SK-N-SH (cell line): Measurements from ENCODE around the gene CRTC1. TPM values are rescaled to one million over a fixed set of nuclear protein-coding genes. Genes with fewer than 3 reads are reported as not detected.

Experiments
- CTCF ChIA-PET: fragments of 300-600, 350-600 bp; formaldehyde crosslinking; extraction: SDS; loops from one replicate; lab custom pipeline; 2021; lab: Yijun Ruan, JAX
- POLR2A ChIA-PET: fragments of 350-600 bp; sonication (Branson Sonifier 250); formaldehyde crosslinking; extraction: SDS; loops from one replicate; lab custom pipeline; 2020; ENCODE audit warnings: antibody characterized with exemption, inconsistent platforms; lab: Yijun Ruan, JAX
- DNase-seq: peaks from one replicate; pipeline ENCODE4 v3.0.0; 2012
- H2AFZ ChIP-seq: fragments of 200-600 bp; sonication (generic); 2 replicates; pipeline ENCODE4 v1.8.1; 2016; ENCODE audit warnings: antibody characterized with exemption, mild to moderate bottlenecking, low read depth
- H3F3A ChIP-seq: fragments of 200-600 bp; sonication (generic); replicated peaks from 2 replicates; pipeline ENCODE3; 2016; ENCODE audit warnings: antibody characterized with exemption, mild to moderate bottlenecking; ENCODE audit not compliant: insufficient read depth
- H3K27ac ChIP-seq, 2 experiments: fragments of 200-500 bp in 1 of 2; fragments of 200-600 bp in 1 of 2; sonication (Bioruptor generic) in 1 of 2; sonication (generic), shearing (Covaris generic) in 1 of 2; 2 replicates each; pipeline versions ENCODE4 v1.5.1 to v1.6.1; 2014 to 2016; ENCODE audit warnings: low read depth in 2 of 2, inconsistent platforms in 1 of 2, low read length in 1 of 2, mild to moderate bottlenecking in 1 of 2, mixed read lengths in 1 of 2
- H3K27me3 ChIP-seq: fragments of 200-600 bp; sonication (generic), shearing (Covaris generic); 2 replicates; pipeline ENCODE4 v1.6.1; 2016; ENCODE audit warnings: mixed run types; ENCODE audit not compliant: insufficient read depth
- H3K36me3 ChIP-seq, 2 experiments: fragments of 200-500 bp in 1 of 2; fragments of 200-600 bp in 1 of 2; sonication (Bioruptor generic) in 1 of 2; sonication (generic) in 1 of 2; replicated peaks in 1 of 2; 2 replicates each; pipeline versions ENCODE3 to v1.5.1; 2014 to 2016; ENCODE audit warnings: low read length in 1 of 2, mild to moderate bottlenecking in 1 of 2; ENCODE audit not compliant: insufficient read depth in 2 of 2, control insufficient read depth in 1 of 2
- H3K4me1 ChIP-seq, 2 experiments: fragments of 200-500 bp in 1 of 2; fragments of 200-600 bp in 1 of 2; sonication (Bioruptor generic) in 1 of 2; sonication (generic), shearing (Covaris generic) in 1 of 2; 2 replicates each; pipeline versions ENCODE4 v1.5.1 to v1.6.1; 2014 to 2016; ENCODE audit warnings: low read depth in 1 of 2, low read length in 1 of 2, mixed run types in 1 of 2; ENCODE audit not compliant: insufficient read depth in 2 of 2, control insufficient read depth in 1 of 2
- H3K4me2 ChIP-seq: fragments of 200-600 bp; sonication (generic), shearing (Covaris generic); 2 replicates; pipeline ENCODE4 v1.6.1; 2017; ENCODE audit warnings: mixed run types
- H3K4me3 ChIP-seq, 2 experiments: fragments of 200-500 bp in 1 of 2; fragments of 200-600 bp in 1 of 2; sonication (Bioruptor generic) in 1 of 2; sonication (generic), shearing (Covaris generic) in 1 of 2; 2 replicates each; pipeline versions ENCODE4 v1.5.1 to v1.8.1; 2014 to 2016; ENCODE audit warnings: low read depth in 2 of 2, inconsistent platforms in 1 of 2, low read length in 1 of 2, mild to moderate bottlenecking in 1 of 2, mixed read lengths in 1 of 2, moderate library complexity in 1 of 2
- H3K79me2 ChIP-seq: fragments of 200-600 bp; sonication (generic); 2 replicates; pipeline ENCODE4 v1.8.1; 2017; ENCODE audit warnings: mild to moderate bottlenecking; ENCODE audit not compliant: insufficient read depth
- H3K9ac ChIP-seq: fragments of 200-600 bp; sonication (generic); 2 replicates; pipeline ENCODE4 v1.6.1; 2017; ENCODE audit warnings: mixed run types
- H3K9me2 ChIP-seq: fragments of 200-600 bp; sonication (generic); 2 replicates; pipeline ENCODE4 v1.6.1; 2017; ENCODE audit warnings: mixed run types
- H3K9me3 ChIP-seq: fragments of 200-600 bp; sonication (generic); 2 replicates; pipeline ENCODE4 v1.6.1; 2017; ENCODE audit warnings: mixed run types, mild to moderate bottlenecking, moderate library complexity
- H4K20me1 ChIP-seq: fragments of 200-600 bp; sonication (generic); 2 replicates; pipeline ENCODE4 v1.6.1; 2017; ENCODE audit warnings: mild to moderate bottlenecking, mixed run types; ENCODE audit not compliant: insufficient read depth
- CHD2 ChIP-seq: fragments of 150-350 bp; IDR thresholded peaks from 2 replicates; pipeline ENCODE4 v1.6.1; 2018; ENCODE audit warnings: low read length; ENCODE audit not compliant: partially characterized antibody
- ELF1 ChIP-seq: IDR thresholded peaks from 2 replicates; pipeline ENCODE4 v1.4.0; 2012
- EZH2phosphoT487 ChIP-seq: fragments of 200-600 bp; sonication (generic); IDR thresholded peaks from 2 replicates; pipeline ENCODE4 v1.6.1; 2017; ENCODE audit warnings: low read depth, mixed run types, mild to moderate bottlenecking, antibody characterized with exemption, moderate library complexity, borderline replicate concordance
- FOXJ3 ChIP-seq: sonication (generic); formaldehyde crosslinking; IDR thresholded peaks from 2 replicates; pipeline ENCODE4 v1.5.1; 2020; ENCODE audit warnings: mild to moderate bottlenecking, missing genetic modification reagents
- FOXM1 ChIP-seq: IDR thresholded peaks from 2 replicates; pipeline ENCODE4 v1.4.0; 2012; ENCODE audit warnings: low read depth, mild to moderate bottlenecking
- GABPA ChIP-seq: IDR thresholded peaks from 2 replicates; pipeline ENCODE4 v1.4.0; 2012; ENCODE audit warnings: low read depth, mild to moderate bottlenecking
- MXI1 ChIP-seq: IDR thresholded peaks from 2 replicates; pipeline ENCODE4 v1.6.1; 2012; ENCODE audit warnings: mild to moderate bottlenecking, low read depth, low read length, improper control_type of control experiment
- NFIC ChIP-seq: IDR thresholded peaks from 2 replicates; pipeline ENCODE4 v1.4.0; 2012; ENCODE audit warnings: borderline replicate concordance
- NRF1 ChIP-seq: IDR thresholded peaks from 2 replicates; pipeline ENCODE4 v1.6.1; 2012; ENCODE audit warnings: low read depth, mild to moderate bottlenecking, low read length
- POLR2AphosphoS5 ChIP-seq: IDR thresholded peaks from 2 replicates; pipeline ENCODE4 v1.6.1; 2012; ENCODE audit warnings: low read depth, low read length
- RXRA ChIP-seq: IDR thresholded peaks from 2 replicates; pipeline ENCODE4 v1.4.0; 2012; ENCODE audit warnings: low read depth, mild to moderate bottlenecking, borderline replicate concordance
- TAF1 ChIP-seq: IDR thresholded peaks from 2 replicates; pipeline ENCODE4 v1.6.1; 2012; ENCODE audit warnings: low read depth, mild to moderate bottlenecking, low read length, moderate library complexity, borderline replicate concordance
- TEAD4 ChIP-seq: IDR thresholded peaks from 2 replicates; pipeline ENCODE4 v1.4.0; 2012; ENCODE audit warnings: mild to moderate bottlenecking, borderline replicate concordance; ENCODE audit not compliant: insufficient read depth
- YY1 ChIP-seq: IDR thresholded peaks from 2 replicates; pipeline ENCODE4 v1.4.0; 2012; ENCODE audit warnings: low read depth, mild to moderate bottlenecking
- WGBS: methylation state at CpG from one replicate; pipeline ENCODE4 v1.1.6; 2017; ENCODE audit warnings: low lambda C conversion rate; 5-methylcytosine and 5-hydroxymethylcytosine counted together
- polyA plus RNA-seq, 3 experiments: library from polyadenylated mRNA; depleted of rRNA; stranded (reverse); fragments of >200 nt; gene quantifications; 2 replicates each; pipeline ENCODE4 v1.2.3, GENCODE V29; 2012
- TF ChIP-seq, protein P1 (sequence below): fragments of 150-350 bp; IDR thresholded peaks from 2 replicates; pipeline ENCODE4 v1.6.1; 2016; ENCODE audit warnings: mild to moderate bottlenecking, low read depth, low read length
- TF ChIP-seq, protein P2 (sequence below): fragments of 200-600 bp; sonication (generic); IDR thresholded peaks from 2 replicates; pipeline ENCODE4 v1.6.1; 2017; ENCODE audit warnings: antibody characterized with exemption, mild to moderate bottlenecking, moderate library complexity
- TF ChIP-seq, protein P3 (sequence below): IDR thresholded peaks from 2 replicates; pipeline ENCODE4 v1.4.0; 2012; ENCODE audit warnings: low read depth
- TF ChIP-seq, protein P4 (sequence below): fragments of 150-350 bp; IDR thresholded peaks from 2 replicates; pipeline ENCODE4 v1.6.1; 2017; ENCODE audit warnings: antibody characterized with exemption, low read length, low read depth, borderline replicate concordance
- TF ChIP-seq, protein P5 (sequence below): IDR thresholded peaks from 2 replicates; pipeline ENCODE4 v1.4.0; 2012; ENCODE audit warnings: low read depth, borderline replicate concordance
- TF ChIP-seq, protein P6 (sequence below): IDR thresholded peaks from 2 replicates; pipeline ENCODE4; 2012

The CRTC1 gene
- polyA plus RNA-seq, 1 of the 3 experiments (the other 2 are of a cell fraction) = 5.0 TPM

DNA sequence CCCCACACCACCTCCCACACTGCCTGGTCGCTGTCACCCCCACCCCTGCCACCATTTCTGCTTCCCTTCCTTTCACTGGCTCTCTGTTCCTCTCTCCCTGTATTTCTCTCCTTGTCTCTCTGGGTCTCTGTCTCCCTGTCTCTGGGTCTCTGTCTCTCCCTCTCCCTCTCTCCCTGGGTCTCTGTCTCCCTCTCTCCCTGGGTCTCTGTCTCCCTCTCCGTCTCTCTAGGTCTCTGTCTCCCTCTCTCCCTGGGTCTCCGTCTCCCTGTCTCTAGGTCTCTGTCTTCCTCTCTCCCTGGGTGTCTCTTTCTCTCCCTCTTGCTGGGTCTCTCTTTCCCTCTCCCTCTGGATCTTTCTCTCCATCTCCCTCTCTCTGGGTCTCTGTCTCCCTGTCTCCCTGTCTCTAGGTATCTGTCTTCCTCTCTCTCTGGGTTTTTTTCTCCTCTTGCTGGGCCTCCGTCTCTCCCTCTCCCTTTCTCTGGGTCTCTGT, 25.1 kb upstream of the CRTC1 start:
- POLR2A ChIA-PET = no interaction called here
- Histone ChIP-seq H3F3A (peaks cover 30% of the 10 kb centered on the region), H3K27me3 (no peaks in the 10 kb centered on the region), H3K4me2 (no peak overlapping the region), H3K4me1 (peaks cover 13 to 31% of the 10 kb centered on the region in 2 experiments; a peak in 3 of 4 replicates), H3K9ac (no peak overlapping the region), H2AFZ (no peak overlapping the region), H3K9me3 (no peaks in the 10 kb centered on the region), H3K9me2 (no peaks in the 10 kb centered on the region), H4K20me1 (no peaks in the 10 kb centered on the region), H3K36me3 (no peaks in the 10 kb centered on the region), H3K4me3 (no peak overlapping the region), H3K79me2 (0 out of 2 replicates have a peak, but pooled peaks cover 3% of the 10 kb centered on the region), H3K27ac (peak overlapping the region in 1 of 2 experiments; percentile 64; a peak in 1 of 4 replicates)
- WGBS = 92% methylated on average over 4 of the region's 4 CpGs
- TF ChIP-seq GABPA (no peak), ELF1 (no peak), MXI1 (no peak), RXRA (no peak), FOXM1 (no peak), FOXJ3 (CRISPR knock-in tag) (no peak), TAF1 (no peak), TEAD4 (no peak), YY1 (no peak), EZH2phosphoT487 (no peak), CHD2 (no peak), NFIC (no peak), POLR2AphosphoS5 (no peak), NRF1 (no peak)
- TF ChIP-seq, protein P1, sequence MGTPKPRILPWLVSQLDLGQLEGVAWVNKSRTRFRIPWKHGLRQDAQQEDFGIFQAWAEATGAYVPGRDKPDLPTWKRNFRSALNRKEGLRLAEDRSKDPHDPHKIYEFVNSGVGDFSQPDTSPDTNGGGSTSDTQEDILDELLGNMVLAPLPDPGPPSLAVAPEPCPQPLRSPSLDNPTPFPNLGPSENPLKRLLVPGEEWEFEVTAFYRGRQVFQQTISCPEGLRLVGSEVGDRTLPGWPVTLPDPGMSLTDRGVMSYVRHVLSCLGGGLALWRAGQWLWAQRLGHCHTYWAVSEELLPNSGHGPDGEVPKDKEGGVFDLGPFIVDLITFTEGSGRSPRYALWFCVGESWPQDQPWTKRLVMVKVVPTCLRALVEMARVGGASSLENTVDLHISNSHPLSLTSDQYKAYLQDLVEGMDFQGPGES = no peak
- TF ChIP-seq, protein P2, sequence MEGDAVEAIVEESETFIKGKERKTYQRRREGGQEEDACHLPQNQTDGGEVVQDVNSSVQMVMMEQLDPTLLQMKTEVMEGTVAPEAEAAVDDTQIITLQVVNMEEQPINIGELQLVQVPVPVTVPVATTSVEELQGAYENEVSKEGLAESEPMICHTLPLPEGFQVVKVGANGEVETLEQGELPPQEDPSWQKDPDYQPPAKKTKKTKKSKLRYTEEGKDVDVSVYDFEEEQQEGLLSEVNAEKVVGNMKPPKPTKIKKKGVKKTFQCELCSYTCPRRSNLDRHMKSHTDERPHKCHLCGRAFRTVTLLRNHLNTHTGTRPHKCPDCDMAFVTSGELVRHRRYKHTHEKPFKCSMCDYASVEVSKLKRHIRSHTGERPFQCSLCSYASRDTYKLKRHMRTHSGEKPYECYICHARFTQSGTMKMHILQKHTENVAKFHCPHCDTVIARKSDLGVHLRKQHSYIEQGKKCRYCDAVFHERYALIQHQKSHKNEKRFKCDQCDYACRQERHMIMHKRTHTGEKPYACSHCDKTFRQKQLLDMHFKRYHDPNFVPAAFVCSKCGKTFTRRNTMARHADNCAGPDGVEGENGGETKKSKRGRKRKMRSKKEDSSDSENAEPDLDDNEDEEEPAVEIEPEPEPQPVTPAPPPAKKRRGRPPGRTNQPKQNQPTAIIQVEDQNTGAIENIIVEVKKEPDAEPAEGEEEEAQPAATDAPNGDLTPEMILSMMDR = no peak
- TF ChIP-seq, protein P3, sequence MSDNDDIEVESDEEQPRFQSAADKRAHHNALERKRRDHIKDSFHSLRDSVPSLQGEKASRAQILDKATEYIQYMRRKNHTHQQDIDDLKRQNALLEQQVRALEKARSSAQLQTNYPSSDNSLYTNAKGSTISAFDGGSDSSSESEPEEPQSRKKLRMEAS = no peak
- TF ChIP-seq, protein P4, sequence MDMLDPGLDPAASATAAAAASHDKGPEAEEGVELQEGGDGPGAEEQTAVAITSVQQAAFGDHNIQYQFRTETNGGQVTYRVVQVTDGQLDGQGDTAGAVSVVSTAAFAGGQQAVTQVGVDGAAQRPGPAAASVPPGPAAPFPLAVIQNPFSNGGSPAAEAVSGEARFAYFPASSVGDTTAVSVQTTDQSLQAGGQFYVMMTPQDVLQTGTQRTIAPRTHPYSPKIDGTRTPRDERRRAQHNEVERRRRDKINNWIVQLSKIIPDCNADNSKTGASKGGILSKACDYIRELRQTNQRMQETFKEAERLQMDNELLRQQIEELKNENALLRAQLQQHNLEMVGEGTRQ = no peak
- TF ChIP-seq, protein P5, sequence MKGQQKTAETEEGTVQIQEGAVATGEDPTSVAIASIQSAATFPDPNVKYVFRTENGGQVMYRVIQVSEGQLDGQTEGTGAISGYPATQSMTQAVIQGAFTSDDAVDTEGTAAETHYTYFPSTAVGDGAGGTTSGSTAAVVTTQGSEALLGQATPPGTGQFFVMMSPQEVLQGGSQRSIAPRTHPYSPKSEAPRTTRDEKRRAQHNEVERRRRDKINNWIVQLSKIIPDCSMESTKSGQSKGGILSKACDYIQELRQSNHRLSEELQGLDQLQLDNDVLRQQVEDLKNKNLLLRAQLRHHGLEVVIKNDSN = no peak
- TF ChIP-seq, protein P6, sequence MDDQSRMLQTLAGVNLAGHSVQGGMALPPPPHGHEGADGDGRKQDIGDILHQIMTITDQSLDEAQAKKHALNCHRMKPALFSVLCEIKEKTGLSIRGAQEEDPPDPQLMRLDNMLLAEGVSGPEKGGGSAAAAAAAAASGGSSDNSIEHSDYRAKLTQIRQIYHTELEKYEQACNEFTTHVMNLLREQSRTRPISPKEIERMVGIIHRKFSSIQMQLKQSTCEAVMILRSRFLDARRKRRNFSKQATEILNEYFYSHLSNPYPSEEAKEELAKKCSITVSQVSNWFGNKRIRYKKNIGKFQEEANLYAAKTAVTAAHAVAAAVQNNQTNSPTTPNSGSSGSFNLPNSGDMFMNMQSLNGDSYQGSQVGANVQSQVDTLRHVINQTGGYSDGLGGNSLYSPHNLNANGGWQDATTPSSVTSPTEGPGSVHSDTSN = no peak
- DNase-seq = no peak
- CTCF ChIA-PET = interaction anchor here (0.8 to 0.9 kb wide), 2 partner anchors 196 to 208 kb away, joined by 3 read pairs; no protein-coding TSS in a partner anchor
